ENCODE measurements around the gene NHLRC4. TPM values are rescaled to one million over a fixed set of nuclear protein-coding genes. Genes with fewer than 3 reads are reported as not detected.
"Not testable (repeated sequence)": the region's sequence is repeated elsewhere in the genome, so short reads cannot be mapped to it uniquely, and the experiment has no call there.

The NHLRC4 gene
- total and polyA plus RNA-seq, 9 of the 15 experiments (the other 6 are each of a cell fraction or from before 2014, with no cell fraction given): 0.24 to 3.7 (median 1.3) TPM; not detected in 2

GRCh38 chr16:597655-598054, 30.9 kb downstream of the NHLRC4 start:
- H2AFZ ChIP-seq (ENCODE audit: low read depth, low read length); H3K9me1 ChIP-seq (ENCODE audit: control insufficient read depth, insufficient read depth, low read length); H3K27me3 ChIP-seq (ENCODE audit: control insufficient read depth in 2 of 2, insufficient read depth in 2 of 2, low read length in 2 of 2); BruUV-seq (replicated peaks); CTCF ChIA-PET (ENCODE audit: low intra/inter-chr PET ratio); FAIRE-seq; H3K4me2 ChIP-seq (ENCODE audit: insufficient read depth, low read length); in situ Hi-C loops (cut with MboI); POLR2A ChIA-PET; ATAC-seq; H3K27ac ChIP-seq (ENCODE audit: extremely low read depth, low read depth, low read length); DNase-seq (ENCODE audit: extremely low read depth in 1 of 4, low spot score in 3 of 4); H4K20me1 ChIP-seq (replicated peaks; ENCODE audit: control insufficient read depth, insufficient read depth, low read length); intact Hi-C loops (cut with micrococcal nuclease); H3K9ac ChIP-seq (ENCODE audit: insufficient read depth in 1 of 2, low read depth in 2 of 2, low read length in 2 of 2); H3K9me3 ChIP-seq (replicated peaks; ENCODE audit: control insufficient read depth, insufficient read depth, low read depth, low read length); H3K4me3 ChIP-seq: not testable (repeated sequence)
- 100% methylated on average over 5 of the region's 7 CpGs for WGBS (ENCODE audit: insufficient coverage, low coverage, missing lambda C conversion rate)
- Histone ChIP-seq H3K79me2 (ENCODE audit: control insufficient read depth, insufficient read depth, low read length) (peaks cover 63% of the 10 kb centered on the region), H3K4me1 (replicated peaks in 1 of 2; ENCODE audit: control insufficient read depth in 2 of 2, insufficient read depth in 2 of 2, low read length in 2 of 2) (peaks cover 0 to 29% of the 10 kb centered on the region in 2 experiments; a peak in 3 of 5 replicates), H3K36me3 (ENCODE audit: control insufficient read depth, insufficient read depth, low read length) (peaks cover 47% of the 10 kb centered on the region; the same call in 2 of the 3 replicates)
- peak; percentile 70 for TF ChIP-seq ZNF121 (CRISPR knock-in tag; conservative IDR thresholded peaks at IDR 0.05)

- in situ Hi-C loops (cut with MboI) (no loop called here), intact Hi-C loops (cut with micrococcal nuclease) (no loop called here)
- Histone ChIP-seq H3K4me3 (no peak overlapping the region), H3K9ac (ENCODE audit: insufficient read depth in 1 of 2, low read depth in 2 of 2, low read length in 2 of 2) (no peak overlapping the region), H3K4me1 (replicated peaks in 1 of 2; ENCODE audit: control insufficient read depth in 2 of 2, insufficient read depth in 2 of 2, low read length in 2 of 2) (peaks cover 0 to 21% of the 10 kb centered on the region in 2 experiments; a peak in 2 of 5 replicates), H3K36me3 (ENCODE audit: control insufficient read depth, insufficient read depth, low read length) (peaks cover 36% of the 10 kb centered on the region; the same call in 2 of the 3 replicates), H3K79me2 (ENCODE audit: control insufficient read depth, insufficient read depth, low read length) (peaks cover 58% of the 10 kb centered on the region), H3K9me1 (ENCODE audit: control insufficient read depth, insufficient read depth, low read length) (peaks cover 5% of the 10 kb centered on the region), H4K20me1 (replicated peaks; ENCODE audit: control insufficient read depth, insufficient read depth, low read length) (no peaks in the 10 kb centered on the region), H2AFZ (ENCODE audit: low read depth, low read length) (no peak overlapping the region), H3K4me2 (ENCODE audit: insufficient read depth, low read length) (no peak overlapping the region), H3K9me3 (replicated peaks; ENCODE audit: control insufficient read depth, insufficient read depth, low read depth, low read length) (no peaks in the 10 kb centered on the region), H3K27ac (ENCODE audit: extremely low read depth, low read depth, low read length) (no peak overlapping the region), H3K27me3 (ENCODE audit: control insufficient read depth in 2 of 2, insufficient read depth in 2 of 2, low read length in 2 of 2) (no peaks in the 10 kb centered on the region)
- ATAC-seq (no peak), DNase-seq (ENCODE audit: extremely low read depth in 1 of 4, low spot score in 3 of 4) (no peak), FAIRE-seq (no peak)
- WGBS (ENCODE audit: insufficient coverage, low coverage, missing lambda C conversion rate): 96% methylated on average over 37 of the region's 43 CpGs
- no peak for TF ChIP-seq HDAC3 (IDR thresholded peaks at IDR 0.05; ENCODE audit: borderline replicate concordance, partially characterized antibody)
- TF ChIP-seq, protein P1, sequence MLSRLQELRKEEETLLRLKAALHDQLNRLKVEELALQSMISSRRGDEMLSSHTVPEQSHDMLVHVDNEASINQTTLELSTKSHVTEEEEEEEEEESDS (CRISPR knock-in tag; IDR thresholded peaks at IDR 0.05): no peak
- peak; percentile 29; the same call in 1 of the 2 replicates for TF ChIP-seq RBFOX2 (IDR thresholded peaks at IDR 0.05; ENCODE audit: low read depth, low read length)
- TF ChIP-seq ZNF184 (CRISPR knock-in tag; IDR thresholded peaks at IDR 0.05): no peak
- TF ChIP-seq, protein P2, sequence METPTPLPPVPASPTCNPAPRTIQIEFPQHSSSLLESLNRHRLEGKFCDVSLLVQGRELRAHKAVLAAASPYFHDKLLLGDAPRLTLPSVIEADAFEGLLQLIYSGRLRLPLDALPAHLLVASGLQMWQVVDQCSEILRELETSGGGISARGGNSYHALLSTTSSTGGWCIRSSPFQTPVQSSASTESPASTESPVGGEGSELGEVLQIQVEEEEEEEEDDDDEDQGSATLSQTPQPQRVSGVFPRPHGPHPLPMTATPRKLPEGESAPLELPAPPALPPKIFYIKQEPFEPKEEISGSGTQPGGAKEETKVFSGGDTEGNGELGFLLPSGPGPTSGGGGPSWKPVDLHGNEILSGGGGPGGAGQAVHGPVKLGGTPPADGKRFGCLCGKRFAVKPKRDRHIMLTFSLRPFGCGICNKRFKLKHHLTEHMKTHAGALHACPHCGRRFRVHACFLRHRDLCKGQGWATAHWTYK (CRISPR knock-in tag; IDR thresholded peaks at IDR 0.05): no peak
- ChIA-PET CTCF (ENCODE audit: low intra/inter-chr PET ratio) (no interaction called here), POLR2A (interaction anchor here (1.4 to 1.6 kb wide), 2 partner anchors 9 to 10 kb away, joined by 7 to 8 read pairs; partner anchors contain the start of gene RAB40C)
- no TSS peak for BruUV-seq (replicated peaks)
Measured at GRCh38 chr16:598823-599739, 32.3 kb downstream of the NHLRC4 start.
